HT1080 (cell line): ENCODE measurements around the gene RNF225. TPM values are rescaled to one million over a fixed set of nuclear protein-coding genes. Genes with fewer than 3 reads are reported as not detected.
A peak's percentile ranks its signal among the peaks of the same experiment; 100 is the strongest.

ENCODE experiments used
- DNase-seq: peaks from one replicate; pipeline ENCODE4 v3.0.0-alpha.2; 2015; ENCODE audit warnings: low read depth
- total RNA-seq: library from RNA; depleted of rRNA; stranded (reverse); fragments of >200 nt; shearing (Covaris generic); gene quantifications from 2 replicates; pipeline ENCODE4 v1.2.3, GENCODE V29; 2014

Gene RNF225
- total RNA-seq, 1 experiment from 2014 or later = 0.24 TPM

- no peak for DNase-seq
These were observed 33.6 kb upstream of the RNF225 start for GRCh38 chr19:58361900-58362271.

GRCh38 chr19:58362272-58362994 is 33.0 kb upstream of the RNF225 start, which contains the start of gene ZNF497:
Gene ZNF497 (minus strand): TSS chr19:58362751. CDS start chr19:58357635, 5,116 bp downstream.
- DNase-seq = peak; percentile 97

GRCh38 chr19:58364146-58364545 is 31.3 kb upstream of the RNF225 start:
- no peak for DNase-seq

GRCh38 chr19:58366585-58367430 is 28.6 kb upstream of the RNF225 start:
- no peak for DNase-seq

DNA sequence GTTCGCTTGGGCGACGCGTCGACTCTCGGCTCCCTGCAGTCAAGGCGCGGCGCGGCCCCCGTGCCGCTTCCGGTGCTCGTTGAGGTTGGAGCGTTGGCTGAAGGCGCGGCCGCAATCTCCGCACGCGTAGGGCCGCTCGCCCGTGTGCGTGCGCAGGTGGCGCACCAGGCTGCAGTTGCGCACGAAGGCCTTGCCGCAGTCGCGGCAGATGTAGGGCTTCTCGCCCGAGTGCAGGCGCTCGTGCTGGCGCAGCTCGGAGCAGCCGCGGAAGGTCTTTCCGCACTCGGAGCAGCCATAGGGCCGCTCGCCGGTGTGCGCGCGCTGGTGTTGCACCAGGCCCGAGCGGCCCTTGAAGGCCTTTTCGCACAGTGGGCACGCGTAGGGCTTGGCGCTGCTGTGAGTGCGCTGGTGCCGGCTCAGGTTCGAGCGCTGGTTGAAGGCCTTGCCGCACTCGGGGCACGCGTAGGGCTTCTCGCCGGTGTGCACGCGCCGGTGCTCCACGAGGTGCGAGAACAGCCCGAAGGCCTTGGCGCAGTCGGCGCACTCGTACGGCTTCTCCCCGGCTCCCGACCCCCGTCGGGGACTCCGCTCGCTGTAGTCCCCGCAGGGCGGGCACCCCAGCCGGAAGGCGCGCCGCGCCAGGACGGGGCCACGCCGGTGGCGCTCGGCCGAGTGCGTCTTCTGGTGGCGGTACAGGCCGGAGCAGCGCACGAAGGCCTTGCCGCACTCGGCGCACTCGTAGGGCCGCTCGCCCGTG is 27.6 kb upstream of the RNF225 start:
- no peak for DNase-seq

- no peak for DNase-seq
These were observed 26.7 kb upstream of the RNF225 start for GRCh38 chr19:58368561-58369360.

- no peak for DNase-seq
These were observed 22.9 kb upstream of the RNF225 start for GRCh38 chr19:58372311-58373133.

GRCh38 chr19:58374200-58374599 is 21.3 kb upstream of the RNF225 start:
- DNase-seq = no peak

DNA sequence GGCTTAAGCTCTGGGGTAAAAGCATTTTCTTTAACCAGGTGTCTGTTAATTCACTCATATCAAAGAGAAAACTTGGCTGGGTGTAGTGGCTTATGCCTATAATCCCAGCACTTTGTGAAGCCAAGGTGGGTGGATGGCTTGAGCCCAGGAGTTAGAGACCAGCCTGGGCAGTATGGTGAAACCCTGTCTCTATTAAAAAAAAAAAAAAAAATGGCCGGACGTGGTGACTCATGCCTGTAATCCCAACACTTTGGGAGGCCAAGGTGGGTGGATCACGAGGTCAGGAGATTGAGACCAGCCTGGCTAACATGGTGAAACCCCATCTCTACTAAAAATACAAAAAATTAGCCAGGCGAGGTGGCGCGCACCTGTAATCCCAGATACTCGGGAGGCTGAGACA is 18.7 kb upstream of the RNF225 start:
- DNase-seq = peak; percentile 35

DNA sequence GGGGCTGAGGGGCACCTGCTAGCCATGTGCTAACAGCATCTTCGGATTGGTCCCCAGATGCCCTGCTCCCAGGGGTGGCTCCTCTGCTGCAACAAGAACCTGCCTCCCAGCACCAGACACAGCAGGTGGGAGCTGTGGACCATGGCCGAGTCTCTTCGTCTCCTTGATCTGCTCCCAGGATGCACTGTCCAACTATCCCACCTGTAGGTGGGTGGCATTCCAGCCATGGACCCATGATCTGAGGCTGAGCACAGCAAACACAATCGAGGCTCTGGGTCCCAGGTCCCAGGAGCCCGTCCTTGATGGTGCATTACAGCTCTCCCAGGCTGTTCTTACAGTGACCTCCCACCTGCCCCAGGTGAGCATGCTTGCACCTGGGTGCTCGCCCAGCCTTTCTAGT is 16.2 kb upstream of the RNF225 start:
- DNase-seq = no peak

GRCh38 chr19:58380037-58380661 is 15.3 kb upstream of the RNF225 start:
- DNase-seq = no peak

- peak; percentile 100 for DNase-seq
These were observed 14.6 kb upstream of the RNF225 start, which contains the start of gene ZNF837 for GRCh38 chr19:58380662-58381459. Gene ZNF837 (minus strand): TSS chr19:58381030. CDS start chr19:58369332, 11,698 bp downstream.

- DNase-seq = no peak
These were observed 13.8 kb upstream of the RNF225 start for GRCh38 chr19:58381460-58382212.

- no peak for DNase-seq
These were observed 12.4 kb upstream of the RNF225 start for GRCh38 chr19:58382997-58383603.

DNA sequence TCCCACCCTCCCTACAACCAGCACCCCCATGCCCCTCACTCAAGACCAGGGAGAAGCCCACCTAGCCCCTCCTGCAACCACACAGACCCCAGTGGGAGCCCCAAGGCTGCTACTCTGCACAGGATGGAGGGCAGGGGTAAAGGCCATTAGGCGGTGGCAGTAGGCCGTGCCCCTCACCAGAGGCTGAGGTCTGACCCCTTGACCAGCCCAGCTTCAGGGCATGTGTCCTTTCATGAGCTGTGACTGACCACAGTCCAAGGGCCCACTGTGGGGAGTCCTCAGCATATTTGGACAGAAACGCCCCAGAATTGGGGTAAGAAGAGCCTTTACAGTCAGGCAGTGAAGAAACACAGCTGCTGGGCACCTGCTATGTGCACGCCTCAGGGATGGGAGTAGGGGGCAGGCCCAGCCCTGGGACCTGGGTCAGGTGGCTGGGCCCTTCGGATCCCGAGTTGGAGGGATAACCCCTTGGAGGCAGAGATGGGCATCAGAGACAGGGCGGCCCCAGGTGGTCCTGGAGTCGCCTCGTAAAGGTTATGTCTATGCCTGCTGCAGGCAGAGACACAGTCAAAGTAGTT is 10.1 kb upstream of the RNF225 start:
- no peak for DNase-seq

DNA sequence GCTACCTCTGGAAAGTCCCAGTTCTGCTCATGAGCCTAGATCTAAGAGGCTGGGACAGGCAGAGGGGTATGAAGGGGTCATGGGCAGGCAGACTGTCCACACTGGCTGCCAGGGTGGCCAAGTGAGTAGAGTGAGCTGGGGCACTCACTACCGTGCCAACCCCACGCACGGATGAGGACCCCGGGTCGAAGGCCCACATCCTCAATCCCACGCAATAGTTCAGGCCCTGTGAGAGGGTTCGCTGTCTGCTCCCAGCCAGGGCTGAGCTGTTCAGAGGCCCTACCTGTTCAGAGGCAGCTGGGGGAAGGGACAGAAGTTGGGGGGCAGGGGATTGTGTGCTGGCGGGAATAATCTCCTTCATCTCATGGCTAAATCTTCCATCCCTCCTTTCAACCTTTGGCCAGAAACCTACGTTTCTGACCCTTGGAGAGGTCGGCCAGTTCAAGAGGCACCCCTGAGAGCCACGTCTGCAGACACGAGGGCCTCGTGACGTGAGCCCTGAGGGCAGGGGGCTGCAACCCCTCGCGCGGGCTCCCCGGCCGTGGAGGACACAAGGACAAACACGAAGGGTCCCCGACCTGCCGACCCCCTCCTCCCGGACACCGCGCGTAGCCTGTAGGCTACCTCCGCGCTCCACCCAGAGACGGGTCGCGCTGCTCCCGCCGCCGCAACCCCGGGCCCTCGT is 9.4 kb upstream of the RNF225 start:
- no peak for DNase-seq
